Endodermal cell (in vitro differentiated cells): ENCODE results near the gene RNF145. TPM values are rescaled to one million over a fixed set of nuclear protein-coding genes. Genes with fewer than 3 reads are reported as not detected.
A peak's percentile ranks its signal among the peaks of the same experiment; 100 is the strongest.

Experiments
- DNase-seq: peaks from one replicate; pipeline ENCODE4 v3.0.0-alpha.2; 2017
- H3K27ac ChIP-seq: 2 replicates; pipeline ENCODE4 v1.5.1; 2013; ENCODE audit warnings: mild to moderate bottlenecking, low read depth, low read length, moderate library complexity
- H3K27me3 ChIP-seq: 2 replicates; pipeline ENCODE4 v1.6.1; 2013; ENCODE audit warnings: mild to moderate bottlenecking, low read length, moderate library complexity; ENCODE audit not compliant: insufficient read depth, control insufficient read depth, poor library complexity, severe bottlenecking
- H3K36me3 ChIP-seq: 2 replicates; pipeline ENCODE4 v1.7.0; 2013; ENCODE audit warnings: mild to moderate bottlenecking, low read length, moderate library complexity; ENCODE audit not compliant: control insufficient read depth, insufficient read depth
- H3K4me1 ChIP-seq: one replicate; pipeline ENCODE4 v1.7.0; 2013; ENCODE audit warnings: low read length; ENCODE audit not compliant: control insufficient read depth, insufficient read depth
- H3K4me3 ChIP-seq: 2 replicates; pipeline ENCODE4 v1.5.1; 2013; ENCODE audit warnings: mild to moderate bottlenecking, low read length, moderate library complexity
- H3K9ac ChIP-seq: 2 replicates; pipeline ENCODE4 v1.6.1; 2013; ENCODE audit warnings: mild to moderate bottlenecking, low read length, moderate library complexity; ENCODE audit not compliant: poor library complexity, severe bottlenecking; ENCODE audit errors: extremely low read depth
- H3K9me3 ChIP-seq: 2 replicates; pipeline ENCODE4 v1.6.1; 2013; ENCODE audit warnings: mild to moderate bottlenecking, low read length, moderate library complexity; ENCODE audit not compliant: control insufficient read depth
- H3K27ac Mint-ChIP-seq: 2 replicates; pipeline ENCODE4 v1.8.0; 2020; ENCODE audit warnings: mixed read lengths
- H3K27me3 Mint-ChIP-seq: 2 replicates; pipeline ENCODE4 v1.8.0; 2021; ENCODE audit warnings: mild to moderate bottlenecking, mixed read lengths; ENCODE audit not compliant: insufficient read depth
- H3K36me3 Mint-ChIP-seq: 2 replicates; pipeline ENCODE4 v1.8.0; 2020; ENCODE audit warnings: low read depth, mixed read lengths
- H3K4me1 Mint-ChIP-seq: 2 replicates; pipeline ENCODE4 v1.8.0; 2020; ENCODE audit warnings: mixed read lengths
- H3K4me3 Mint-ChIP-seq: 2 replicates; pipeline ENCODE4 v1.8.0; 2020; ENCODE audit warnings: mild to moderate bottlenecking, moderate library complexity, mixed read lengths
- H3K9me3 Mint-ChIP-seq: 2 replicates; pipeline ENCODE4 v1.8.0; 2020; ENCODE audit warnings: mild to moderate bottlenecking, mixed read lengths
- WGBS, 2 experiments: methylation state at CpG; one replicate each; pipeline versions ENCODE4 v1.1.5 to v1.1.7; 2013; ENCODE audit warnings: missing lambda C conversion rate in 2 of 2, mixed read lengths in 1 of 2; ENCODE audit not compliant: insufficient coverage in 1 of 2, insufficient read length in 1 of 2; 5-methylcytosine and 5-hydroxymethylcytosine counted together
- total RNA-seq, 2 donors: library from RNA; stranded (reverse); fragmentation: NEBNext Ultra II Directional in 1 of 2; extraction: Animal tissue kit (Norgen Biotek cat#: 25700) in 1 of 2; gene quantifications; 2 replicates in 1 of 2; 3 replicates in 1 of 2; pipeline ENCODE4 v1.2.1, GENCODE V29; 2021
- TF ChIP-seq, protein P1 (sequence below): fragments of 200-600 bp; sonication (generic); conservative IDR thresholded peaks from 2 replicates; pipeline ENCODE4 v1.5.0; 2021; ENCODE audit warnings: antibody characterized with exemption, mild to moderate bottlenecking

RNF145 gene
- total RNA-seq, 2 donors from 2014 or later, result 50.2 to 50.4 TPM

DNA sequence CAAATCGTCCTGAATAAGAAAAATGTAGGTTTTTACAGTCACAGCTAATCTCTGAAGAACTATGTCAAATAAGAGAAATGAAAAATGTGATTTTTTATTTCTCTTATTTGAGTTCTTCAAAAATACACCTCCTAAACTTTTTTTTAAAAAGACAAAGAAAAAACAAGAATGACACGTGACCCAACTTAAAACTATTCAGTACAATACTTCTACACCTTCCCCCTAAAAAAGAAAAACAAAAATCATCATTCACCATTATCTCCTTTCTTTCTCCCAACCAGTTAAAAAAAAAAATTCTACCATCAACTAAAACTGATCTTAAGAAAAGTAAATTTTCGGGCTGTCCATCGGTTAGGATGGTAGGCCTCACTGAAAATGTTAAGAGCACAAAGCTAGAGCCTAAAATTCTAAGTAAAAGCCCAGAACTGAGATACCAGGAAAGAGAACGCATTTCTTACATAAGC, 2.1 kb downstream of the RNF145 start:
- H3K9me3 Mint-ChIP-seq, result no peaks in the 10 kb centered on the region
- no peaks in the 10 kb centered on the region for H3K9me3 ChIP-seq
- H3K27ac ChIP-seq, result peak overlapping the region; percentile 90
- H3K9ac ChIP-seq, result peak overlapping the region; percentile 82
- peaks cover 34% of the 10 kb centered on the region for H3K4me1 Mint-ChIP-seq
- H3K27me3 ChIP-seq, result no peaks in the 10 kb centered on the region
- DNase-seq, result no peak
- H3K36me3 ChIP-seq, result peaks cover 9% of the 10 kb centered on the region
- H3K4me3 Mint-ChIP-seq, result peak overlapping the region; percentile 94
- WGBS, 2 experiments, result 45 to 53% methylated on average over 4 to 5 of the region's 5 CpGs
- peaks cover 7% of the 10 kb centered on the region for H3K4me1 ChIP-seq
- H3K27ac Mint-ChIP-seq, result peak overlapping the region; percentile 90
- TF ChIP-seq, protein P1, sequence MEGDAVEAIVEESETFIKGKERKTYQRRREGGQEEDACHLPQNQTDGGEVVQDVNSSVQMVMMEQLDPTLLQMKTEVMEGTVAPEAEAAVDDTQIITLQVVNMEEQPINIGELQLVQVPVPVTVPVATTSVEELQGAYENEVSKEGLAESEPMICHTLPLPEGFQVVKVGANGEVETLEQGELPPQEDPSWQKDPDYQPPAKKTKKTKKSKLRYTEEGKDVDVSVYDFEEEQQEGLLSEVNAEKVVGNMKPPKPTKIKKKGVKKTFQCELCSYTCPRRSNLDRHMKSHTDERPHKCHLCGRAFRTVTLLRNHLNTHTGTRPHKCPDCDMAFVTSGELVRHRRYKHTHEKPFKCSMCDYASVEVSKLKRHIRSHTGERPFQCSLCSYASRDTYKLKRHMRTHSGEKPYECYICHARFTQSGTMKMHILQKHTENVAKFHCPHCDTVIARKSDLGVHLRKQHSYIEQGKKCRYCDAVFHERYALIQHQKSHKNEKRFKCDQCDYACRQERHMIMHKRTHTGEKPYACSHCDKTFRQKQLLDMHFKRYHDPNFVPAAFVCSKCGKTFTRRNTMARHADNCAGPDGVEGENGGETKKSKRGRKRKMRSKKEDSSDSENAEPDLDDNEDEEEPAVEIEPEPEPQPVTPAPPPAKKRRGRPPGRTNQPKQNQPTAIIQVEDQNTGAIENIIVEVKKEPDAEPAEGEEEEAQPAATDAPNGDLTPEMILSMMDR, result no peak
- peaks cover 2% of the 10 kb centered on the region for H3K36me3 Mint-ChIP-seq
- H3K4me3 ChIP-seq, result peak overlapping the region; percentile 98
- no peaks in the 10 kb centered on the region for H3K27me3 Mint-ChIP-seq

DNA sequence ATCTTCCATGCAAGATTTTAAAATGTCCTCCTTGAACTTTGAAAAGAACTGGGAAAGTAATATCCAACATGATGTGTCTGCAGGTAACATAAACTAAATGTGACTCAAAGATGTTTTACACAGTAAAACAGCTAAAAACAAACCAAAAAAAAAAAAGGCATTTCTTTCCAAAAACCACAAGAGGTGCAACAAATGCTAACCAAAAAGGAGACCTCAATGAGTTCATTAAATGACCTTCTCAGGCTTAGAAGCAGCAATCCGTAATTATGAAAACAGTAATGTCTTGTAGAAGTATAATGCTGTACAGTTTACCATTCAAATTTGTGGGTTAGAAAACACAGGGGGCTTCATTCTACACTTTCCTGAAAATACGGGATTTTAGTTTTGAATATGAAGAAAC, 2.5 kb downstream of the RNF145 start:
- no peaks in the 10 kb centered on the region for H3K9me3 ChIP-seq
- peaks cover 7% of the 10 kb centered on the region for H3K4me1 ChIP-seq
- Mint-ChIP-seq H3K36me3 (peaks cover 2% of the 10 kb centered on the region), H3K27me3 (no peaks in the 10 kb centered on the region), H3K27ac (no peak overlapping the region), H3K9me3 (no peaks in the 10 kb centered on the region), H3K4me1 (peaks cover 34% of the 10 kb centered on the region), H3K4me3 (peak overlapping the region; percentile 94)
- DNase-seq, result no peak
- H3K27me3 ChIP-seq, result no peaks in the 10 kb centered on the region
- H3K4me3 ChIP-seq, result peak overlapping the region; percentile 98
- TF ChIP-seq, protein P1, result no peak
- peak overlapping the region; percentile 7 for H3K9ac ChIP-seq
- H3K27ac ChIP-seq, result no peak overlapping the region
- peaks cover 13% of the 10 kb centered on the region for H3K36me3 ChIP-seq
- 73 to 88% methylated on average over 2 of the region's 2 CpGs for WGBS, 2 experiments

DNA sequence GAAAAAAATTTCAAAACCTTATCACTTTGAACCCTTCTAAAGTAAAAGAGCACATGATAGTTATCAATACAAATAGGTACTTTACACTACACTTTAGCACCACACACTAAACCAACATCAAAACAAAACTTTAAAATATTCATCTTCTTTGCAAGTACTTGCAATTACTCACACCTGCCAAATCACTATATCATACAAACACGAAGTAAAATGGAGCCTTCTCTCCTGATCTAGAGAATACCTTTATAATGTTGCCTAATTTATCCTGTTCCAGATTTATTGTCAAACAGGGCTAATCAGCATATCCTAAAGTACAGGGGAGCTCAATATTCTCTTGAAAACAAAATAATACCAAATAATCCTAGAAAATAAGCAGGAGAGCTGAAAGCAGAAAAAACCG, 3.0 kb downstream of the RNF145 start:
- no peak overlapping the region for H3K27ac ChIP-seq
- WGBS, 2 experiments, result 76 to 94% methylated on average over 2 of the region's 2 CpGs
- H3K4me1 Mint-ChIP-seq, result peaks cover 34% of the 10 kb centered on the region

More for the DNA sequence above, 3.0 kb downstream of the RNF145 start:
- H3K27ac Mint-ChIP-seq, result no peak overlapping the region
- H3K9me3 Mint-ChIP-seq, result no peaks in the 10 kb centered on the region
- H3K9ac ChIP-seq, result no peak overlapping the region
- H3K36me3 Mint-ChIP-seq, result peaks cover 2% of the 10 kb centered on the region
- DNase-seq, result no peak
- H3K9me3 ChIP-seq, result no peaks in the 10 kb centered on the region
- H3K4me3 ChIP-seq, result peak overlapping the region; percentile 98
- H3K36me3 ChIP-seq, result peaks cover 14% of the 10 kb centered on the region
- TF ChIP-seq, protein P1, result no peak
- no peaks in the 10 kb centered on the region for H3K27me3 Mint-ChIP-seq
- peaks cover 7% of the 10 kb centered on the region for H3K4me1 ChIP-seq
- no peaks in the 10 kb centered on the region for H3K27me3 ChIP-seq
- H3K4me3 Mint-ChIP-seq, result peak overlapping the region; percentile 94
